ENCODE results near the gene ANKMY1.

Gene ANKMY1

GRCh38 chr2:240578488-240578887 lies 20.7 kb upstream of the ANKMY1 start:
- DNase-seq, result no peak

GRCh38 chr2:240578110-240578450 lies 20.3 kb upstream of the ANKMY1 start:
- no peak for DNase-seq

- DNase-seq, result no peak
Measured at GRCh38 chr2:240577281-240578109, 19.7 kb upstream of the ANKMY1 start.

GRCh38 chr2:240576436-240577205 lies 18.8 kb upstream of the ANKMY1 start:
- DNase-seq, result no peak

GRCh38 chr2:240576036-240576435 lies 18.2 kb upstream of the ANKMY1 start:
- no peak for DNase-seq

GRCh38 chr2:240575101-240575965 lies 17.5 kb upstream of the ANKMY1 start:
- no peak for DNase-seq

GRCh38 chr2:240574386-240575100 lies 16.8 kb upstream of the ANKMY1 start:
- DNase-seq, result no peak

- no peak for DNase-seq
Measured at GRCh38 chr2:240573516-240574385, 16.0 kb upstream of the ANKMY1 start.

- DNase-seq, result no peak
Measured at GRCh38 chr2:240573071-240573515, 15.3 kb upstream of the ANKMY1 start.

GRCh38 chr2:240572141-240573031 lies 14.6 kb upstream of the ANKMY1 start:
- no peak for DNase-seq

- DNase-seq, result no peak
Measured at GRCh38 chr2:240571314-240571973, 13.7 kb upstream of the ANKMY1 start.

- no peak for DNase-seq
Measured at GRCh38 chr2:240570531-240571313, 12.9 kb upstream of the ANKMY1 start.

GRCh38 chr2:240569998-240570530 lies 12.3 kb upstream of the ANKMY1 start:
- no peak for DNase-seq

GRCh38 chr2:240569523-240569997 lies 11.8 kb upstream of the ANKMY1 start:
- DNase-seq, result no peak

- DNase-seq, result peak; percentile 69
Measured at GRCh38 chr2:240568678-240569522, 11.1 kb upstream of the ANKMY1 start.

GRCh38 chr2:240567872-240568677 lies 10.3 kb upstream of the ANKMY1 start, which contains the start of gene RNPEPL1:
Gene RNPEPL1, plus strand, starts transcription at chr2:240568484. Its CDS starts 103 bp downstream, at chr2:240568587.
- DNase-seq, result peak; percentile 47
